Measurements from ENCODE around the gene CLDN20. TPM values are rescaled to one million over a fixed set of nuclear protein-coding genes. Genes with fewer than 3 reads are reported as not detected.
"Not testable (repeated sequence)": the region's sequence is repeated elsewhere in the genome, so short reads cannot be mapped to it uniquely, and the experiment has no call there.

Gene CLDN20
- total RNA-seq (2014; rRNA removed; shearing (Covaris generic)), result 0.32 TPM in 1 of 2 replicates, not detected in the other
- polyA plus RNA-seq (2015; cell fraction: cytosol; rRNA removed), result not detected in 2 replicates
- not detected in 2 replicates for polyA plus RNA-seq (2015; cell fraction: nucleus; rRNA removed)

- in situ Hi-C loops (cut with HindIII; ENCODE audit: low pct_unique_long_range_greater_than_20kb, low sequenced_read_pairs), result no loop called here
Observed at GRCh38 chr6:155263373-155264063, at the start of gene CLDN20. CLDN20 (plus strand) TSS chr6:155264013; CDS start chr6:155275720, 11,707 bp downstream.

GRCh38 chr6:155215906-155216305, 47.9 kb upstream of the CLDN20 start:
- in situ Hi-C loops (cut with HindIII; ENCODE audit: low pct_unique_long_range_greater_than_20kb, low sequenced_read_pairs), result no loop called here
- DNase-seq (ENCODE audit: low read depth, low spot score), result no peak

More at GRCh38 chr6:155263373-155264063, at the start of gene CLDN20:
- peak; percentile 49 for DNase-seq (ENCODE audit: low read depth, low spot score)

- no peak for DNase-seq (ENCODE audit: low read depth, low spot score)
- in situ Hi-C loops (cut with HindIII; ENCODE audit: low pct_unique_long_range_greater_than_20kb, low sequenced_read_pairs), result no loop called here
Observed at GRCh38 chr6:155216312-155217046, 47.3 kb upstream of the CLDN20 start.

GRCh38 chr6:155218711-155219110, 45.1 kb upstream of the CLDN20 start:
- in situ Hi-C loops (cut with HindIII; ENCODE audit: low pct_unique_long_range_greater_than_20kb, low sequenced_read_pairs); DNase-seq (ENCODE audit: low read depth, low spot score): not testable (repeated sequence)

- DNase-seq (ENCODE audit: low read depth, low spot score), result no peak
- in situ Hi-C loops (cut with HindIII; ENCODE audit: low pct_unique_long_range_greater_than_20kb, low sequenced_read_pairs), result no loop called here
Observed at GRCh38 chr6:155219299-155219698, 44.5 kb upstream of the CLDN20 start.

GRCh38 chr6:155219858-155220301, 43.9 kb upstream of the CLDN20 start:
- in situ Hi-C loops (cut with HindIII; ENCODE audit: low pct_unique_long_range_greater_than_20kb, low sequenced_read_pairs), result no loop called here
- no peak for DNase-seq (ENCODE audit: low read depth, low spot score)

- no peak for DNase-seq (ENCODE audit: low read depth, low spot score)
- in situ Hi-C loops (cut with HindIII; ENCODE audit: low pct_unique_long_range_greater_than_20kb, low sequenced_read_pairs), result no loop called here
Observed at GRCh38 chr6:155221086-155221485, 42.7 kb upstream of the CLDN20 start.

GRCh38 chr6:155222506-155222905, 41.3 kb upstream of the CLDN20 start:
- no peak for DNase-seq (ENCODE audit: low read depth, low spot score)
- in situ Hi-C loops (cut with HindIII; ENCODE audit: low pct_unique_long_range_greater_than_20kb, low sequenced_read_pairs), result no loop called here

GRCh38 chr6:155223646-155224451, 40.0 kb upstream of the CLDN20 start:
- in situ Hi-C loops (cut with HindIII; ENCODE audit: low pct_unique_long_range_greater_than_20kb, low sequenced_read_pairs), result no loop called here
- peak; percentile 35 for DNase-seq (ENCODE audit: low read depth, low spot score)

- in situ Hi-C loops (cut with HindIII; ENCODE audit: low pct_unique_long_range_greater_than_20kb, low sequenced_read_pairs), result no loop called here
Observed at GRCh38 chr6:155224618-155225017, 39.2 kb upstream of the CLDN20 start.

GRCh38 chr6:155227046-155227445, 36.8 kb upstream of the CLDN20 start:
- DNase-seq (ENCODE audit: low read depth, low spot score), result no peak
- in situ Hi-C loops (cut with HindIII; ENCODE audit: low pct_unique_long_range_greater_than_20kb, low sequenced_read_pairs), result no loop called here

More at GRCh38 chr6:155224618-155225017, 39.2 kb upstream of the CLDN20 start:
- DNase-seq (ENCODE audit: low read depth, low spot score), result no peak

- in situ Hi-C loops (cut with HindIII; ENCODE audit: low pct_unique_long_range_greater_than_20kb, low sequenced_read_pairs), result no loop called here
- no peak for DNase-seq (ENCODE audit: low read depth, low spot score)
Observed at GRCh38 chr6:155228546-155229166, 35.2 kb upstream of the CLDN20 start.

- DNase-seq (ENCODE audit: low read depth, low spot score); in situ Hi-C loops (cut with HindIII; ENCODE audit: low pct_unique_long_range_greater_than_20kb, low sequenced_read_pairs): not testable (repeated sequence)
Observed at GRCh38 chr6:155230975-155231374, 32.8 kb upstream of the CLDN20 start.

GRCh38 chr6:155232848-155233247, 31.0 kb upstream of the CLDN20 start:
- no peak for DNase-seq (ENCODE audit: low read depth, low spot score)
- in situ Hi-C loops (cut with HindIII; ENCODE audit: low pct_unique_long_range_greater_than_20kb, low sequenced_read_pairs), result no loop called here

GRCh38 chr6:155234167-155234566, 29.6 kb upstream of the CLDN20 start:
- no peak for DNase-seq (ENCODE audit: low read depth, low spot score)
- in situ Hi-C loops (cut with HindIII; ENCODE audit: low pct_unique_long_range_greater_than_20kb, low sequenced_read_pairs), result no loop called here

- in situ Hi-C loops (cut with HindIII; ENCODE audit: low pct_unique_long_range_greater_than_20kb, low sequenced_read_pairs), result no loop called here
- DNase-seq (ENCODE audit: low read depth, low spot score), result no peak
Observed at GRCh38 chr6:155234687-155235086, 29.1 kb upstream of the CLDN20 start.

GRCh38 chr6:155235087-155235486, 28.7 kb upstream of the CLDN20 start:
- in situ Hi-C loops (cut with HindIII; ENCODE audit: low pct_unique_long_range_greater_than_20kb, low sequenced_read_pairs), result no loop called here
- no peak for DNase-seq (ENCODE audit: low read depth, low spot score)

Data from SK-MEL-5 (cell line).